ENCODE results near the gene MRPL3.

GRCh38 chr3:131551761-131552160 is 49.0 kb upstream of the MRPL3 start:
- TF ChIP-seq PRDM15 (CRISPR knock-in tag; IDR thresholded peaks at IDR 0.05) (no peak), CDX4 (CRISPR knock-in tag; IDR thresholded peaks at IDR 0.05; ENCODE audit: borderline replicate concordance) (no peak), NFE2L1 (CRISPR knock-in tag; IDR thresholded peaks at IDR 0.05) (no peak), TEAD4 (CRISPR knock-in tag; IDR thresholded peaks at IDR 0.05) (no peak), RORB (CRISPR knock-in tag; IDR thresholded peaks at IDR 0.05) (no peak), SP1 (CRISPR knock-in tag; conservative IDR thresholded peaks at IDR 0.05) (no peak), CTCF (IDR thresholded peaks at IDR 0.05) (no peak), NR3C1 (CRISPR knock-in tag; conservative IDR thresholded peaks at IDR 0.05; ENCODE audit: low read depth) (no peak), AR (CRISPR knock-in tag; IDR thresholded peaks at IDR 0.05) (no peak), ZNF317 (CRISPR knock-in tag; IDR thresholded peaks at IDR 0.05; ENCODE audit: borderline replicate concordance, low read depth) (no peak), E2F4 (CRISPR knock-in tag; IDR thresholded peaks at IDR 0.05; ENCODE audit: borderline replicate concordance, low read depth) (no peak), ELF4 (CRISPR knock-in tag; IDR thresholded peaks at IDR 0.05; ENCODE audit: low read depth) (no peak)

Measured in WTC11 (cell line).